Type B pancreatic cell (in vitro differentiated cells): ENCODE data around the gene PLD4. TPM values are rescaled to one million over a fixed set of nuclear protein-coding genes. Genes with fewer than 3 reads are reported as not detected.
A peak's percentile ranks its signal among the peaks of the same experiment; 100 is the strongest.
"Not testable (repeated sequence)": the region's sequence is repeated elsewhere in the genome, so short reads cannot be mapped to it uniquely, and the experiment has no call there.

ENCODE experiments used
- DNase-seq: peaks from one replicate; pipeline ENCODE4 v3.0.0; 2021; ENCODE audit warnings: mixed read lengths; ENCODE audit not compliant: unreplicated experiment; ENCODE audit errors: extremely low spot score
- H3K27ac Mint-ChIP-seq: 2 replicates; pipeline ENCODE4 v1.8.0; 2021; ENCODE audit warnings: mild to moderate bottlenecking, mixed read lengths
- H3K27me3 Mint-ChIP-seq: 2 replicates; pipeline ENCODE4 v1.8.0; 2021; ENCODE audit warnings: mixed read lengths
- H3K36me3 Mint-ChIP-seq: 2 replicates; pipeline ENCODE4 v1.8.0; 2021; ENCODE audit warnings: mixed read lengths
- H3K4me1 Mint-ChIP-seq: one replicate; pipeline ENCODE4 v1.8.0; 2021; ENCODE audit warnings: mixed read lengths; ENCODE audit not compliant: unreplicated experiment
- H3K4me3 Mint-ChIP-seq: 2 replicates; pipeline ENCODE4 v1.8.0; 2021; ENCODE audit warnings: mild to moderate bottlenecking, mixed read lengths
- H3K9me3 Mint-ChIP-seq: 2 replicates; pipeline ENCODE4 v1.8.0; 2021; ENCODE audit warnings: mixed read lengths
- total RNA-seq: library from RNA; stranded (reverse); gene quantifications from 2 replicates; pipeline ENCODE4 v1.2.1, GENCODE V29; 2021; ENCODE audit warnings: low replicate concordance
- TF ChIP-seq, protein P1 (sequence below): fragments of 200-600 bp; sonication (generic); conservative IDR thresholded peaks from 2 replicates; pipeline ENCODE4 v1.5.0; 2021; ENCODE audit warnings: antibody characterized with exemption, mild to moderate bottlenecking

PLD4 gene
- total RNA-seq, 1 donor from 2014 or later = 0.17 TPM

DNA sequence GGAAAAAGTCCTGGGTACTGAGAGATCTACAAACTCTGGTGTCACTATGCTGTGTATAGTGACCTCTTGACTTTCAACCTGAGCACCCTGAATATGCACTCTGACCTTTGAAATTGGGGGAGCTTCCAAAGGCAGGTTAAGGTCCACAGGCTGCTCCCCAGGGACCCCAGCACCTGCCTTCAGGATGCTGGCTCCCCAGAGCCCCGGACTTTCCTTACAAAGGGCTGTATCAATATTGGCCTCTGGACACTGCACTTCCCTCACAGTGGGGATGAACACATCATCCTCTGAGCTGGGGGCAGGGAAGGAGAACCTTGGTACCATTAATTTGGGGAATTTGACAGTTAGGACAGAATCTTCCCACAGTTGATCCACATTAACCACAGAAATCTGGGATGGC is 14.3 kb downstream of the PLD4 start:
- Mint-ChIP-seq H3K27me3 (peaks cover 68% of the 10 kb centered on the region), H3K4me3 (no peak overlapping the region), H3K9me3 (no peaks in the 10 kb centered on the region), H3K36me3 (no peaks in the 10 kb centered on the region), H3K4me1 (no peaks in the 10 kb centered on the region), H3K27ac (no peak overlapping the region)
- DNase-seq = no peak
- TF ChIP-seq, protein P1, sequence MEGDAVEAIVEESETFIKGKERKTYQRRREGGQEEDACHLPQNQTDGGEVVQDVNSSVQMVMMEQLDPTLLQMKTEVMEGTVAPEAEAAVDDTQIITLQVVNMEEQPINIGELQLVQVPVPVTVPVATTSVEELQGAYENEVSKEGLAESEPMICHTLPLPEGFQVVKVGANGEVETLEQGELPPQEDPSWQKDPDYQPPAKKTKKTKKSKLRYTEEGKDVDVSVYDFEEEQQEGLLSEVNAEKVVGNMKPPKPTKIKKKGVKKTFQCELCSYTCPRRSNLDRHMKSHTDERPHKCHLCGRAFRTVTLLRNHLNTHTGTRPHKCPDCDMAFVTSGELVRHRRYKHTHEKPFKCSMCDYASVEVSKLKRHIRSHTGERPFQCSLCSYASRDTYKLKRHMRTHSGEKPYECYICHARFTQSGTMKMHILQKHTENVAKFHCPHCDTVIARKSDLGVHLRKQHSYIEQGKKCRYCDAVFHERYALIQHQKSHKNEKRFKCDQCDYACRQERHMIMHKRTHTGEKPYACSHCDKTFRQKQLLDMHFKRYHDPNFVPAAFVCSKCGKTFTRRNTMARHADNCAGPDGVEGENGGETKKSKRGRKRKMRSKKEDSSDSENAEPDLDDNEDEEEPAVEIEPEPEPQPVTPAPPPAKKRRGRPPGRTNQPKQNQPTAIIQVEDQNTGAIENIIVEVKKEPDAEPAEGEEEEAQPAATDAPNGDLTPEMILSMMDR = no peak

DNA sequence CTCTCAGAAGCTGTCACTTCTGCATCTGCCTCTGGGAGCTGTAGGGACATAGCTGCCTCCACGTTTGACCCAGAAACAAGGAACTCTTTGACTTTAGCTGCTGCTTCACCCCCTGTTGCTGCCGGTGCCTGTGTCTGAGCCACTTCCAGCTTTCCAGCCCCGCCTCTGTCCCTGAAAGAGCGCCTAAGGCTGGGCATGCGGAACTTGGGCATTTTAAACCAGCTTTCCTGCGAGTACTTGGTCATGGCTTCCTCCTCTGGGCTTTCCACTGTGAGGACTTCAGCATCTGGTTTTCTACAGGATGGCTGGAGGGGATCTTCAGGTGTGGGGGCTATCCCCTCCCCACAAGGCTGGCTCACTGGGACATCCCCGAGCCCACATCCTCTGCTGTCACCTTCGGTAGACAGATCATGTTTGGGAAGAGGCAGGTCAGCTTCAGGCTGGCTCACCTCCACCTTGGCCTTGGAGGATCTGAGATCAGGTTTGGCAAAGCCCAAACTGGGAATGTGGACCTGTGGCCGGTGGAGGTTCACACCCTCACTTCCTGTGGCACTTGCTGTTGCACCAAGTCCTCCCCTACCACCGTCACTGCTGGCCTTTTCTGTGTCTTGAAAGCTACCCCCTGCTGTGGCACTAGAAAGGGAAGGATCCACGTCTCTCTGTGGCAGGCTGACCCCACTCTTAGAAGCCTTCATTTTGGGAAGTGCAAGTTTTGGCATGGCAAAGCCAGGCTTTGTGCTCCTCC is 15.2 kb downstream of the PLD4 start:
- H3K27me3 Mint-ChIP-seq = peaks cover 60% of the 10 kb centered on the region
- DNase-seq = peak; percentile 50
- H3K4me3 Mint-ChIP-seq = no peak overlapping the region
- no peak overlapping the region for H3K27ac Mint-ChIP-seq
- H3K4me1 Mint-ChIP-seq = no peaks in the 10 kb centered on the region
- TF ChIP-seq, protein P1 = no peak
- H3K36me3 Mint-ChIP-seq = no peaks in the 10 kb centered on the region
- no peaks in the 10 kb centered on the region for H3K9me3 Mint-ChIP-seq

DNA sequence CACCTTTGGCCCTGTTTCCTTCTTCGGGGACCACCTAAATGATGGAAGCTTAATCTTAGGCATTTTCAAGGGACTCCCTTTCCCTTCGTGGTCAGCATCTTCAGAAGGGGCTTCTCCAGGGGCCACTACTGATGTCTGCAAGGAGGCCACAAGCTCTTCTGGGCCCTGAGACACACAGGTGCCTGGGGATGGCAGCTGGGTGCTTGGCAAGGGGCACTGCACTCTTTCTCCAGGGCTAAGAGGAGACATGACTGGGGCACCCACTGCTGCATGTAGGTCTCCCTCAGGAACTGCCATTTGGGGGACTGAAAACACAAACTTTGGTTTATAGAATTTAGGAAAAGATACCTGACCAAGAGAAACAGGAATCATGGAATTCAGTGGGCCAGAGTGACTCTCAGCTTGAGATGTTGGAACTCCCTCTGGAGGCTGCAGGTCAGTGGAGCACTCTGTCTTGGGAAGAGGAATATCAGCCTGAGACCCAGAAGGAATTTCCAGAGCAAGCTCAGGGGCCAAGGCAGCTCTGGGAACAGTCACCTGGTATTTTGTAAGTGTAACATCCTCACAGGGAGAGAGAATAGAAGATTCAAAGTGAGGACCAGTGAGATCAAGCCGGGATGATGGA is 16.0 kb downstream of the PLD4 start:
- H3K36me3 Mint-ChIP-seq = no peaks in the 10 kb centered on the region
- H3K4me1 Mint-ChIP-seq = no peaks in the 10 kb centered on the region
- TF ChIP-seq, protein P1 = peak; percentile 21
- DNase-seq = no peak
- H3K27me3 Mint-ChIP-seq = peaks cover 53% of the 10 kb centered on the region
- no peak overlapping the region for H3K4me3 Mint-ChIP-seq
- H3K9me3 Mint-ChIP-seq = no peaks in the 10 kb centered on the region
- H3K27ac Mint-ChIP-seq = no peak overlapping the region

DNA sequence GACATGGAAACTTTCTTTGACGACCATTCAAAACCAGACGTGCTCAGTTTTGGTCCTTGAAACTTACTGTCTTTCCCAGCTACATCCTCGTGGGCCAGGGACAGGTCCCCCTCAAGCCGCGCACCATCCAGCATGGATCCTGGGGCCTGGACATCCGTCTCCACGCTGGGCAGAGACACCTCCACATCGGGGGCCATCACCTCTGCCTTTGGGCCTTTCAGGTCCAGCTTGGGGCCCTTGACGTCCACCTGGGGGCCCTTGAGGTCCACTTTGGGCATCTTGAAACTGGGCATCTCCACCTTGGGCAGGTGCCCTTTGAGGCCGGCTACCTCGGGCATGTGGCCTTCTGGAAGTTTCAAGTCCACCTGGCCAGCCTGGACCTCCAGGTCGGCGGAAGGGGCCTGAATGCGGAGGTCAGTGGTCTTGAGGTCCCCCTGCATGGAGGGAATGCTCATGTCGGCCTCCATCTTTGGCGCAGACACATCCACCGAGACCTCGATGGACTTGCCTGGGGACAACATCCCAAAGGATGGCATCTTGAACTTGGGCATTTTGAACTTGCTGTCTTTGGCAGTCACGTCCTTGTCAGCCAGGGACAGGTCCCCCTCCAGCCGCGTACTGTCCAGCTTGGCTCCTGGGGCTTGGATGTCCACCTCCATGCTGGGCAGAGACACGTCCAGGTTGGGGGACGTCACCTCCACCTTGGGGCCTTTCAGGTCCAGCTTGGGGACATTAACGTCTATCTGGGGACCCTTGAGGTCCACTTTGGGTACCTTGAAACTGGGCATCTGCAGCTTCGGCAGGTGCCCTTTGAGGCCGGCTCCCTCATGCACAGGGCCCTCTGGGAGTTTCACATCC is 17.1 kb downstream of the PLD4 start:
- Mint-ChIP-seq H3K4me1 (no peaks in the 10 kb centered on the region), H3K27me3 (peaks cover 44% of the 10 kb centered on the region), H3K4me3 (no peak overlapping the region), H3K9me3 (no peaks in the 10 kb centered on the region), H3K27ac (no peak overlapping the region), H3K36me3 (no peaks in the 10 kb centered on the region)
- DNase-seq = no peak
- TF ChIP-seq, protein P1 = no peak

DNA sequence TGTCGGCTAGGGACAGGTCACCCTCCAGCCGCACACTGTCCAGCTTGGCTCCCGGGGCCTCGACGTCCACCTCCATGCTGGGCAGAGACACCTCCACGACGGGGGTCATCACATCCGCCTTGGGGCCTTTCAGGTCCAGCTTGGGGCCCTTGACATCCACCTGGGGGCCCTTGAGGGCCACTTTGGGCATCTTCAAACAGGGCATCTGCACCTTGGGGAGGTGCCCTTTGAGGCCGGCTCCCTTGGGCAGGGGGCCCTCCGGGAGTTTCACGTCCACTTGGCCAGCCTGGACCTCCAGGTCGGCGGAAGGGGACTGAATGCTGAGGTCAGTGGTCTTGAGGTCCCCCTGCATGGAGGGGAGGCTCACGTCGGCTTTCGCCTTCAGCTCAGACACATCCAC is 17.9 kb downstream of the PLD4 start:
- no peak for DNase-seq
- H3K27ac Mint-ChIP-seq = no peak overlapping the region
- H3K36me3 Mint-ChIP-seq = no peaks in the 10 kb centered on the region
- H3K4me3 Mint-ChIP-seq = no peak overlapping the region
- H3K4me1 Mint-ChIP-seq = no peaks in the 10 kb centered on the region
- TF ChIP-seq, protein P1 = no peak
- H3K27me3 Mint-ChIP-seq = peaks cover 36% of the 10 kb centered on the region
- no peaks in the 10 kb centered on the region for H3K9me3 Mint-ChIP-seq

DNA sequence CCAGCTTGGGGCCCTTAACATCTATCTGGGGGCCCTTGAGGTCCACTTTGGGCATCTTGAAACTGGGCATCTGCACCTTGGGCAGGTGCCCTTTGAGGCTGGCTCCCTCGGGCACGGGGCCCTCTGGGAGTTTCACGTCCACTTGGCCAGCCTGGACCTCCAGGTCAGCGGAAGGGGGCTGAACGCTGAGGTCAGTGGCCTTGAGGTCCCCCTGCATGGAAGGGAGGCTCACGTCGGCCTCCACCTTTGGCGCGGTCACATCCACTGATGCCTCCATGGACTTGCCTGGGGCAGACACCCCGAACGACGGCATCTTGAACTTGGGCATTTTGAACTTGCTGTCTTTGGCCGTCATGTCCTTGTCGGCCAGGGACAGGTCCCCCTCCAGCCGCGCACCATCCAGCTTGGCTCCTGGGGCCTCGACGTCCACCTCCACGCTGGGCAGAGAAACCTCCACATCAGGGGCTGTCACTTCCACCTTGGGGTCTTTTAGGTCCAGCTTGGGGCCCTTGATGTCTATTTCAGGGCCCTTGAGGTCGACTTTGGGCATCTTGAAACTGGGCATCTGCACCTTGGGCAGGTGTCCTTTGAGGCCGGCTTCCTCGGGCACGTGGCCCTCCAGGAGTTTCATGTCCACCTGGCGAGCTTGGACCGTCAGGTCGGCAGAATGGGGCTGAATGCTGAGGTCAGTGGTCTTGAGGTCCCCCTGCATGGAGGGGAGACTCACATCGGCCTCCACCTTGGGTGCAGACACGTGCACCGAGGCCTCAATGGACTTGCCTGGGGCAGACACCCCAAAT is 18.7 kb downstream of the PLD4 start:
- DNase-seq, H3K27ac Mint-ChIP-seq, H3K4me1 Mint-ChIP-seq, H3K36me3 Mint-ChIP-seq, H3K4me3 Mint-ChIP-seq, H3K9me3 Mint-ChIP-seq: not testable (repeated sequence)
- peaks cover 28% of the 10 kb centered on the region for H3K27me3 Mint-ChIP-seq

DNA sequence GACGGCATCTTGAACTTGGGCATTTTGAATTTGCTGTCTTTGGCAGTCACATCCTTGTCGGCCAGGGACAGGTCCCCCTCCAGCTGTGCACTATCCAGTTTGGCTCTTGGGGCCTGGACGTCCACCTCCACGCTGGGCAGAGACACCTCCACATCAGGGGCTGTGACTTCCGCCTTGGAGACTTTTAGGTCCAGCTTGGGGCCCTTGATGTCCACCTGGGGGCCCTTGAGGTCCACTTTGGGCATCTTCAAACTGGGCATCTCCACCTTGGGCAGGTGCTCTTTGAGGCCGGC is 19.3 kb downstream of the PLD4 start:
- not testable (repeated sequence) for DNase-seq, H3K36me3 Mint-ChIP-seq, H3K4me3 Mint-ChIP-seq, H3K27ac Mint-ChIP-seq, H3K4me1 Mint-ChIP-seq, H3K9me3 Mint-ChIP-seq
- peaks cover 22% of the 10 kb centered on the region for H3K27me3 Mint-ChIP-seq
